ENCODE results near the gene SLC25A25. TPM values are rescaled to one million over a fixed set of nuclear protein-coding genes. Genes with fewer than 3 reads are reported as not detected.

SLC25A25 gene
- total RNA-seq, 2 donors from 2014 or later: 12.9 to 13.1 TPM

GRCh38 chr9:128087262-128087661 is 19.2 kb downstream of the SLC25A25 start:
- Histone ChIP-seq H3K27ac (ENCODE audit: low read depth, low read length) (no peak overlapping the region), H3K9me3 (ENCODE audit: control insufficient read depth, low read length) (no peaks in the 10 kb centered on the region), H3K4me1 (ENCODE audit: control insufficient read depth, insufficient read depth, low read length) (no peaks in the 10 kb centered on the region), H3K4me3 (ENCODE audit: low read length) (no peak overlapping the region), H3K27me3 (ENCODE audit: control insufficient read depth, insufficient read depth, low read length, poor library complexity, severe bottlenecking) (no peaks in the 10 kb centered on the region), H3K36me3 (ENCODE audit: control insufficient read depth, insufficient read depth, low read length) (peaks cover under 1% of the 10 kb centered on the region), H3K9ac (ENCODE audit: extremely low read depth, low read length, poor library complexity, severe bottlenecking) (no peak overlapping the region)
- Mint-ChIP-seq H3K4me1 (peaks cover 7% of the 10 kb centered on the region), H3K36me3 (ENCODE audit: low read depth) (peaks cover 8% of the 10 kb centered on the region), H3K27me3 (ENCODE audit: insufficient read depth) (no peaks in the 10 kb centered on the region), H3K4me3 (no peak overlapping the region), H3K27ac (no peak overlapping the region), H3K9me3 (no peaks in the 10 kb centered on the region)
- DNase-seq: no peak
- TF ChIP-seq CTCF (conservative IDR thresholded peaks at IDR 0.05): no peak
- WGBS, 2 experiments (ENCODE audit: insufficient coverage in 1 of 2, insufficient read length in 1 of 2): 93 to 94% methylated on average over 2 to 10 of the region's 10 CpGs

GRCh38 chr9:128088253-128088945 is 20.4 kb downstream of the SLC25A25 start:
- WGBS, 2 experiments (ENCODE audit: insufficient coverage in 1 of 2, insufficient read length in 1 of 2): 81 to 82% methylated on average over 6 to 9 of the region's 9 CpGs
- no peak overlapping the region for H3K9ac ChIP-seq (ENCODE audit: extremely low read depth, low read length, poor library complexity, severe bottlenecking)

GRCh38 chr9:128089299-128089698 is 21.3 kb downstream of the SLC25A25 start:
- WGBS, 2 experiments (ENCODE audit: insufficient coverage in 1 of 2, insufficient read length in 1 of 2): 86 to 94% methylated on average over 1 of the region's 1 CpG
- Mint-ChIP-seq H3K27me3 (ENCODE audit: insufficient read depth) (no peaks in the 10 kb centered on the region), H3K36me3 (ENCODE audit: low read depth) (peaks cover 8% of the 10 kb centered on the region), H3K4me1 (peaks cover 7% of the 10 kb centered on the region), H3K9me3 (no peaks in the 10 kb centered on the region), H3K4me3 (no peak overlapping the region), H3K27ac (no peak overlapping the region)
- Histone ChIP-seq H3K36me3 (ENCODE audit: control insufficient read depth, insufficient read depth, low read length) (peaks cover 7% of the 10 kb centered on the region), H3K4me1 (ENCODE audit: control insufficient read depth, insufficient read depth, low read length) (no peaks in the 10 kb centered on the region), H3K27me3 (ENCODE audit: control insufficient read depth, insufficient read depth, low read length, poor library complexity, severe bottlenecking) (no peaks in the 10 kb centered on the region), H3K4me3 (ENCODE audit: low read length) (no peak overlapping the region), H3K27ac (ENCODE audit: low read depth, low read length) (no peak overlapping the region), H3K9me3 (ENCODE audit: control insufficient read depth, low read length) (no peaks in the 10 kb centered on the region), H3K9ac (ENCODE audit: extremely low read depth, low read length, poor library complexity, severe bottlenecking) (no peak overlapping the region)
- DNase-seq: no peak
- TF ChIP-seq CTCF (conservative IDR thresholded peaks at IDR 0.05): no peak

More at GRCh38 chr9:128088253-128088945, 20.4 kb downstream of the SLC25A25 start:
- H3K27ac Mint-ChIP-seq: no peak overlapping the region
- H3K4me3 Mint-ChIP-seq: no peak overlapping the region
- Histone ChIP-seq H3K4me3 (ENCODE audit: low read length) (no peak overlapping the region), H3K27ac (ENCODE audit: low read depth, low read length) (no peak overlapping the region), H3K27me3 (ENCODE audit: control insufficient read depth, insufficient read depth, low read length, poor library complexity, severe bottlenecking) (no peaks in the 10 kb centered on the region), H3K9me3 (ENCODE audit: control insufficient read depth, low read length) (no peaks in the 10 kb centered on the region), H3K4me1 (ENCODE audit: control insufficient read depth, insufficient read depth, low read length) (no peaks in the 10 kb centered on the region), H3K36me3 (ENCODE audit: control insufficient read depth, insufficient read depth, low read length) (peaks cover 7% of the 10 kb centered on the region)
- DNase-seq: no peak
- H3K36me3 Mint-ChIP-seq (ENCODE audit: low read depth): peaks cover 8% of the 10 kb centered on the region
- H3K4me1 Mint-ChIP-seq: peaks cover 7% of the 10 kb centered on the region
- H3K9me3 Mint-ChIP-seq: no peaks in the 10 kb centered on the region
- TF ChIP-seq CTCF (conservative IDR thresholded peaks at IDR 0.05): no peak
- no peaks in the 10 kb centered on the region for H3K27me3 Mint-ChIP-seq (ENCODE audit: insufficient read depth)

Measured in endodermal cell (in vitro differentiated cells).